GM18507 (cell line): Measurements from ENCODE around the gene DCT.
A peak's percentile ranks its signal among the peaks of the same experiment; 100 is the strongest.
"Not testable (repeated sequence)": the region's sequence is repeated elsewhere in the genome, so short reads cannot be mapped to it uniquely, and the experiment has no call there.

Experiments used
- DNase-seq: peaks from one replicate; pipeline ENCODE4 v3.0.0; 2011; ENCODE audit warnings: low read depth; ENCODE audit not compliant: insufficient read length; ENCODE audit errors: extremely low spot score
- FAIRE-seq: peaks from 2 replicates; lab custom pipeline; 2011; peaks lifted over from hg19 to GRCh38; lab: Jason Lieb, UNC

DCT gene

DNA sequence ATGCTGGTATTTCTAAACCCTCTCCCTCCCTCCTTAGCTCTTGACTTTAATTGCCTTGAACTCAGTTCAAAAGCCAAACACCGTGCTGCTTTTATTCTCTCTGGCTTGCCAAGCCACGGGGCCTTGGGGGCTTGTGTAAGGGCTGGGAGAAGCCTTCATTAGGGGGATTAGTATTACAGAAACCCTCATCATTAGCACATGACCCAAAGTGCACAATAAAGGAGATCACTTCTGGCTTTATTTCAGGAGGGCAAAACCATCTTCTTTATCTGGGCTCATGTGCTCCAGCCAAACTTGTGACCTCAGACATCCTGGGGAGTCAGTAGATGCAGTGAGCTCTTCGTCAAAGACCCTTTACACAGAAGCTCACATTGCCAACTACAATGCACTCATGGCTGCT is at the start of gene DCT:
TSS of gene DCT (minus strand) at position 67 of the 400 bp plus-strand sequence. CDS start 427 bp downstream, outside the sequence.
- DNase-seq, result no peak
- FAIRE-seq, result no peak

DNA sequence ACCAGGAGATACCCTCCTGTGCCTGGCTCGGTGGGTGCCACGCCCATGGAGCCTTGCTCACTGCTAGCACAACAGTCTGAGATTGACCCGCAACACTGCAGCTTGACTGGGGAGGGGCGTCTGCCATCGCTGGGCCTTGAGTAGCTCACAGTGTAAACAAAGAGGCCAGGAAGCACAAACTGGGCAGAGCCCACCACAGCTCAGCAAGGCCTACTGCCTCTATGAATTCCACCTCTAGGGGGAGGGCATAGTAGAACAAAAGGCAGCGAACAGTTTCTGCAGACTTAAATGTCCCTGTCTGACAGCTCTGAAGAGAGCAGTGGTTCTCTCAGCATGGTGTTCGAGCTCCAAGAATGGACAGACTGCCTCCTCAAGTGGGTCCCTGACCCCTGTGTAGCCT is 47.5 kb upstream of the DCT start:
- DNase-seq, FAIRE-seq: not testable (repeated sequence)

DNA sequence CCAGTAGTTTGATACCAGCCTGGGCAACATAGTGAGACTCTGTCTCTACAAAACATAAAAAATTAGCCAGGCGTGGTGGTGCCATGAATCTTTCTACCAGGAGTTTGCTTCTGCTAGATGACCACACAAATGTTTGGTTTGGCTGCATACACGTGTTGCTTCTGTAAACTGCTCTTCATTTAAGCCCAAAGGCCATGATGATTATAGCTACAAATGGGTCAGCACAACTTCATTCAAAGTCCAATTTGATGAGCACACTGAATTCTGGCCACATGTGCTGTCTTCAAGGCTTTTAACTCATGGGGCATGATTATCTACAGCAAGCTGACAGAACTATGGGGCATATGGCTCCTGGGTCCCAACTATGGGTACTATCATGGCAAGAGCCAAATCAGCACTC is 46.3 kb upstream of the DCT start:
- FAIRE-seq (no peak), DNase-seq (no peak)

DNA sequence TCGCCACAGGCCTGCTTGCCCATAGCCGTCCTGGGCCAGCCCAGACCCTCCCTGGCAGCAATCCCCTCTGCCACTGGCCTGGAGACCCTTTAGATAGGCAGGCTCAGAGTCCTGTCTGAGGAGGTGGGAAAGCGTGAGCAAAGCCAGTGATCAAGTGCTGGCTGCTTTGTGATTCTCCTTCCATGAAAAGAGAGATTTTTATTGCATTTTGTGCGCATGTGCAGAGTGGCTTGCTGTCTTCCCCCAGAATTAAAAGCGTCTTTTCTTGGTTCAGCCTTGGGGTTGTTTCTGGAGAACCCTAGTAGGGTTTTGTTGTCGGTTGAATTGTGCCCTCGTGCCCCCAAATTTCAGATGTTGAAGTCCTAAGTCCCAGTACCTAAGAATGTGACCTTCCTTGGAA is 44.9 kb upstream of the DCT start:
- DNase-seq (no peak), FAIRE-seq (no peak)

DNA sequence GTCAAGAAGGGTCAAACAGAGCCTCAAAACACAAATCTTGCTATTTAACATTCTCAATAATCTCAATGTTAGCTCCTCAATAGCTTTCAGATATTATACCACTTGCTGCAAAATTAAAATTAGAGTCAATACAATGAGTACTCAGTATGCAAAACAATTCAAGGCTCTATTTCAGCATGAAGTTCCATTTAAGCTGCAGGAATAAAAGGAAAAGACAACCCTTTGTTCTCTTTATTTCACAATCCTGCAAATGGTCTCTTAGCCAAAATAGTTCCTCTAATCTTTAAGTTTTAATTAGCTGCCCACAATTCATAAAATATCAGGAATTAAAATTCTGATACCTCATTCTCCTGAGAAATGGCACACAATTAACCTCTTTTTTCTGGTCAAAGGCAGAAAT is 40.5 kb upstream of the DCT start:
- no peak for FAIRE-seq
- no peak for DNase-seq

DNA sequence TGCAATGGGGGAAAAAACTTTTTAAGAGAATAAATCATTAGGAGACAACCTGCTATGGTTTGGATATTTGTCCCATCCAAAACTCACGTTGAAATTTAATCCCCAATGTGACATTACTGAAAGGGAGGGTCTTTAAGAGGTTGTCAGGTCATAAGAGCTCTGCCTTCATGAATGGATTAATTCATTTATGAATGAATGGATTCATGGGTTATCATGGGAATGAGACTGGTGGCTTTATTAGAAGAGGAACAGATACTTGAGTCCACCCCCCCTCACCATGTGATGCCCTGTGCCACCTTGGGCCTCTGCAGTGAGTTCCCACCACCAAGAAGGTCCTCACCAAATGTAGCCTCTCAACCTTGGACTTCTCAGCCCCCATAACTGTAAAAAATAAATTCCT is 37.0 kb upstream of the DCT start:
- FAIRE-seq (no peak), DNase-seq (no peak)

DNA sequence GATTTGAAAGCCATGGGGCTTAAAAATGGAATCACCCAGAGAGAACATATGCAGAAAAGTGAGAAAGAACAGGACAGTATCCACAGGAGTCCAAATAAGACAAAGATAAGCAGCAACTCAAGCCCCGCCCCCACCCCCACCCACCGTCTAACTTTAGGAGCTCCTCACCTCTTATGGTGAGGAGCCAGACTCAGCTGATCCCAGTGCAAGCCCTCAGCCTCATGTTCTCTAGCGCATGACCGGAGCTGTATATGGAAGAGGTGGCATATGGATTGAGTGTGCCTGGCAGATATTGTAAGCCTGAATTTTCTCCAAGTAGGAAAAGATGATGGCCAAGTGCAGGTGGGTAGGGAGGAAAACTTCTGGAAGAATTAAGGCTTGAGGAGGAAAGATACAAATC is 36.4 kb upstream of the DCT start:
- no peak for FAIRE-seq
- DNase-seq, result no peak

DNA sequence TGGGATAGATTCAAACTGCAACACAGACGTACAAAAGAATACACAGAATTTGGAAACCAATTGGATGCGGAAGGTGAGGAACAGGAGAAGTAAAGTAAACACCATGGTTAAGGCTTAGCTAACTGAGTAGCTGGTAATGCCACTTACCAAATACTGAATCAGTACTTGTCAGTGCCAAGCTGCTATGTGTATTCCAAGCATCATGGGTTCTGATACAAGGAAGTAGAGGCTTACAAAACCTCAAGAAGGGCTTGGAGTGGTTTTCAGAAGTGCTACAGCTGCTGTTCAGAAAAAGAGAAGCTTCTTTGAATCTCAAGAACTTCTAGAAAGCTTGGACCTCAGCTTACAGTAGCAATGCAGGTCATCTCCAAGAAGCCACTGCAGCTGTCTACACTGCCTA is 35.9 kb upstream of the DCT start:
- FAIRE-seq (no peak), DNase-seq (no peak)

DNA sequence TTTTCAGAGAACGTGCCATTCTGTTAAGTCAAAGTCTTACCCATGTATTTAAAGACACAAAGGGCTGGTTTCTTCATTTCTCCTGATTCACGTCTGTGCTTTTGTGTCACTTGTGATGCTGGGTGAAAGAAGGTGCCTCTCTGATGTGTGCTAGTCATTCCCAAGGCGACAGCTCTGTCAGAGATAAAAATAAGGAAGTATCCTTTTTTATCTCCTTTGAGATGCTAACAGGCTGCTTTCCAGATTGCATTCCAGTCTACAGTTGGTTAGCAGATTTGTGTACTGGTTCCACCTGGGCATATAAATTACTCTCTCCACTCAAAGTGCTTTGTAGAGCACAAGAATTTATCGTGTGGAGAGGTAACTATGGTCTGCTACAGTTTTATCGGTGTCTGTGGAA is 33.5 kb upstream of the DCT start:
- FAIRE-seq, result no peak
- no peak for DNase-seq

DNA sequence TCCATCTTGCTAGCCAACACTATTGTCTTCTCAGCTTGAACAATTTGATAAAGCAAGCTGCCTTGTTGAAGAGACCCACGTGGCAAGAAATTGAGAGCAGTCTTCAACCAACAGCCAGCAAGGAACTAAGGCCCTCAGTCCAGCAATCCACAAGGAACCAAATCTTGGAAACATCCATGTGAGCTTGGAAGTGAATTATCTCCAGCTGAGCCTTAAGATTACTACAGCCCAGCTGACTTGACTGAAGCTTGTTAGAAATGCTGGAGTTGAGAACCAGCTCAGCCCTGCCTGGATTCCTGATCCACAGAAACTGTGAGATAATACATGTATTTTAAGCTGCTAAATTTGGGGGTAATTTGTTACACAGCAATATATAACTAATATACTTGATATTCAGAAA is 26.2 kb upstream of the DCT start:
- no peak for FAIRE-seq

DNA sequence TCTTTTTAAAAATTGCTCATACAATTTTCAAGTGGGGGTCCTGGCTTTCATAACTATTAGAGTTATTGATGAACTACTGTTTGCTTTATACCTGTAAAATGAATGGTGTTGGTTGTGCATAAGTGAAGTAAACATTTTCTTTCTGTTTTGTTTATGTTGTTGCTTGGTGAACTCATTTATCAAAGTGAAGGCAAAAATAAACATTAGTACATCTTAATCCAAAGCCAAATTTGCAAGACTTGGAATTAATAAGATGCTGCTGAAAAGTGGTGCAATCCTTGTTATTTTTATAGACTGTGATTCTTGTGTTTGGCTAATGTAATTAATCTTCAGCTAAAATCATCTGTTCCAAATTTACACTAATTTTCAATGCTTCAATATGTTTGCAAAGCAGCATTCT is 24.4 kb upstream of the DCT start:
- DNase-seq (no peak), FAIRE-seq (no peak)

More for the DNA sequence above, 26.2 kb upstream of the DCT start:
- DNase-seq, result no peak

DNA sequence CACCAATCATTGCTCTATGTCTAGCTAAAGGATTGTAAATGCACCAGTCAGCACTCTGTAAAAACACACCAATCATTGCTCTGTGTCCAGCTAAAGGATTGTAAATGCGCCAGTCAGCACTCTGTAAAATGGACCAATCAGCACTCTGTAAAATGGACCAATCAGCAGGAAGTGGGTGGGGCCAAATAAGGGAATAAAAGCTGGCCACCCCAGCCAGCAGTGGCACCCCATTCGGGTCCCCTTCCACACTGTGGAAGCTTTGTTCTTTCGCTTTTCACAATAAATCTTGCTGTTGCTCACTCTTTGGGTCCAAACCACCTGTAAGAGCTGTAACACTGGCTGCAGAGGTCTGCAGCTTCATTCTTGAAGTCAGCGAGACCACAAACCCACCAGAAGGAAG is 19.3 kb upstream of the DCT start:
- not testable (repeated sequence) for FAIRE-seq, DNase-seq

DNA sequence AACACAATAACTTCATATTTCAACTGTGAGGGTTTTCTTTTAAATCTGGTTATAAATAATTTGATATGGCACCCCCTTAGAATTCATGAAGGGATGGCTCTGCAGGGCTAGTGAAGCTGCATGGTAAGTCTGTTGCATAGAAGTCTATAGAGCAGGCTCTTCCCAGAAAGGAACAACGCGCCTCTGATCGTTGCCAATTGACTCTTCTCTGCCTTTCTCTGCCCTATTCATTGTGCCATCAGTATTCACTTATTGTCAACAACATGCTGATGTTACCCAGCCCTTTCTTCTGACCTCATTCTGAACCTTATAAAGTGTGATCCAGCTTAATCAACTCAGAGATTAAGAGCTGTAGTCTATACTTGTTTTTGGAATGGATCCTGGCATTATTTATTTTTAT is 16.3 kb upstream of the DCT start:
- FAIRE-seq, result no peak

DNA sequence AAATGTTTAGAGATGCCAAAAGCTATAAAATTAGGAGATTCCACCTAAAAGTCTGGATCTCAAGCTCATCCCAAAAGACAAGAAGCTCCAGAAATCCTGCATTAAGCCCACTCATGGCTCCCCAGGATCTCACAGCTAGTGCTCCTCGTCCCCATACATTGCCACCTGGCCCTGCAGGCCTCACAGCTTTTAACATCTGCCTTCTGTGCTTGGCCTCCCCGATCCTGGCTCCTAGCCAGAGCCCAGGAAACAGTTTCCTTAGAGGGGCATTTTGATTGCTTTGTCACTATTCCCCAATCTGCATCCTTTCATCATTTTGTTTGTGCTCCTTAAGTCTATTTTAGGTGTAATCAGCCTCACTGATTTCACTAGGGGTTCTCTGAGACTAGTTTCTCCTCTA is 14.5 kb upstream of the DCT start:
- FAIRE-seq, result no peak
- DNase-seq, result no peak

More for the DNA sequence above, 16.3 kb upstream of the DCT start:
- DNase-seq, result no peak

DNA sequence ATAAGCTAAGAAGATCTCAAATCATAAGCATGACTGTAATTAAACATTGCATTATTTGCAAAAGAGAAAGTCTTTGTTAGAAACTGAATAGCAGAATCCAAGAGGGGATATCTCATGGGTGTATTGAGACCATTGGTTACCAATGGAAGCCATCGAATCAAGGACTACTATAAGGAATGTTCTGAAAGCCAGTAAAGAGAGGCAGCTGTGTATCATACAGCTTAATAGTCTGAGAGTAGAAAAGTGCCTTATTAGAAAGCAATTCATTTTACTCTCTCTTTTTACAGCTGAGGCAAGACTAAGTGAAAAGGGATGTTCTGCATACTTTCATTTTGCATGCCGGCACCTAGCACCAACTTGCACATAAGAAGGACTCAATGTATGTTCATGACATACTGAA is 7.6 kb upstream of the DCT start:
- DNase-seq (no peak), FAIRE-seq (no peak)

DNA sequence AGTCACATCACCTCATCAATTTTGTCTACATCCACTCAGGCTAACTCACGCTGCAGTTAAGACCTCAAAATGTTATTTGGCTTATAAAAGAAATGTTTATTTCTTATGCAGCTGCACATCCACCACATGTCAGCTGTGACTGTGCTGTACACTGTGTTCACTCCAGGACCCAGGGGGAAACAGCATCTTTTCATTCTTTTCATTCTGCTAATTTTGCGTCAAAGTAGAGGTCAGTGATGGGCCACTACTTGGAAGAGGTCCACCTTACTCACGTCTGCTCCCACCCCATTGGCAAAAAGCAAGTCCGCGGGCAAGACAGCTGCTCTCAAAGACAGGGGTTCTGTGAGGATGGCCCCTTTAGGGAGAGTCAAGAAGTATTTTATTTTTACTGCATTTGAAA is 4.5 kb upstream of the DCT start:
- FAIRE-seq (no peak), DNase-seq (no peak)

DNA sequence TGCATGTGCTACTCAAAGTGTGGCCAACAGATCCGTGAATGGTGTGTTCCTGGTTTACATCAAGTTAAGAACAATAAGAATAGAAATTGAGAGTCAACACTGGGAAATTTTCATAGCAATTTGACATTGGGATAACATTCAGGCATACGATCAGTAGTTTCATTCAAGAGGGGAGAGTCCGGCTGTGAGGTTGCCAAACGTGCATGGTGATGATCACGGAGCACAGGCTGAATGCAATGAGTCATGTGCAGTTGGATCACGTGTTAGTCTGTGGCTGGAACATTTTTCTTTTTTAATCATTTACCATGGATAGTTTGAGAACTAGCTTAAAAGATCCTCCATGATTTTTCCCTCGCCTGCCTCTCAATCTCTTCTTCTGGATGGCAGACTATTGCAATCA is 2.5 kb upstream of the DCT start:
- FAIRE-seq, result no peak
- no peak for DNase-seq

DNA sequence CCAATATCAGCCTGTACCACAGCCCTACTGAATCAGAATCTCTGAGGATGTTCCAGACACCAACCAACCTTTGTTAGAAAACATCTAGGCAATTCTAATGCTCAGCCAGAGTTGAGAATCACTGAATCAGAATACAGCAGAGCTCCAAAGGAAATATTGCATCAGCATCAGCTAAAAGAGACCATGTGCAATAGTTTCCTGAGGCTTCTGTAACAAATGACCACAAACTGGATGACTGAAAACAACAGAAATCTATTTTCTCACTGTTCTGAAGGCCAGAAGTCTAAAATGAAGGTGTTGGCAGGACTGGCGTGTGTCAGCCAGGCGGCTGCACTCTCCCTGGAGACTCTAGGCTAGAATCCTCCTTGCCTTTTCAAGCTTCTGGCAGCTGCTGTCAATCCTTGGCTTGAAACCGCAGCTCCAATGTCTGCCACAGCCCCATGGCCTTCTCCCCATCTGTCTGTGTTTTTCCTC is 1.2 kb upstream of the DCT start:
- peak; percentile 12 for FAIRE-seq
- DNase-seq, result no peak

DNA sequence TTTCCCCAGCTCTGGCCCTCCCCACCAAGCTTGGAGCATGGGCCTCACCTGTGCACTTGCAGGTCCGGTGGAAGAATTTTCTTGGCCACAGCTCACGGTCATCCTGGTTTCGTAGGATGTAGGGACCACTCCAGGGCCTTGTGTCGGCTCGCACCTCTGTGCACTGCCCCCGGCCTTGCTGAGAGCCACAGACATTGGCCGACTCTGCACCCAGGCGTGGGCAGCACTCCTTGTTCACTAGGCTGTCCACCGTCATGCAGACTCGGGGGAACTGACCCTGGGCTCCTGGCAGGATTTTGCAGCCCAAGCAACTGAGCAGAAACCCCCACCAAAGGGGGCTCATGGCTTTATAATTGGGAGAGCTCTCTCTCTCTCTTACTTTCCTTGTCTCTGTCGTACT is 569 bp downstream of the DCT start:
- no peak for FAIRE-seq
- no peak for DNase-seq

DNA sequence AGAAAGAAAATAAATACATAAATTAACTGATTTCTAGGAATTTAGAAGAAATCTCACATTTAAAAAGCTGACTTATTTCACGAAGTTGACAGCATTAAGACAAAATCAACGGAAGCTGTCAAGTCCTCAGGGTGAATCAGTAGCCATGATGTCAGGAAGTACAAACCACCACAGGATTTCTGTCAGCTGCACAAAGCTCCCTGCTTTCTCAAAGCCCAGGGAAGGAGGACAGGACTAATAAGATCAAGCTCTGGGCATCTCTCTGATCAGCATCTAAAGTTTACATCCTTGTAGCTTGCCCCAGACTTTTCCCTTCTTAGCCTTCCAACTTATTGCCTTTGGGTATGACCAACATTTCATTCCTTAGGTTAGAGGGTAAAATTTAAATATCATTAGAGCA is 9.4 kb downstream of the DCT start:
- no peak for FAIRE-seq

DNA sequence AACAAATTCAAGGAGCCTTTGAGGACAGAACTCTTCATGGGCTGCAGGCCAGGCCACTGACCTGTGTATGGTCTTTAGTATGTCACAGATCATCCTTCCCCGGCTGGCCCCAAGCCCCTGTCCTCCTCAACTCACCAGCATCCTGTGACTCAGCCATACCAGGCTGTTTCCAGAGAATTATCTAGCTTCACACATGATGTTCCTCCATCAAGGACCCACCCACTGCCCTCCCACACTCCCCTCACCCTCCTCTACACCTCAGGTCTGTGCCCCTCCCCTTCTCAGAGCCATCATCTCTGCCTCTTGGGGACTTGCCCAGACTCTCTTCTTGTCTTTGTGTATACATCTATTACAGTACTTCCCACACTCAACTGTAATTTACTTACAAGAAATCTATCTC is 14.7 kb downstream of the DCT start:
- DNase-seq (no peak), FAIRE-seq (no peak)

More for the DNA sequence above, 9.4 kb downstream of the DCT start:
- DNase-seq, result no peak

DNA sequence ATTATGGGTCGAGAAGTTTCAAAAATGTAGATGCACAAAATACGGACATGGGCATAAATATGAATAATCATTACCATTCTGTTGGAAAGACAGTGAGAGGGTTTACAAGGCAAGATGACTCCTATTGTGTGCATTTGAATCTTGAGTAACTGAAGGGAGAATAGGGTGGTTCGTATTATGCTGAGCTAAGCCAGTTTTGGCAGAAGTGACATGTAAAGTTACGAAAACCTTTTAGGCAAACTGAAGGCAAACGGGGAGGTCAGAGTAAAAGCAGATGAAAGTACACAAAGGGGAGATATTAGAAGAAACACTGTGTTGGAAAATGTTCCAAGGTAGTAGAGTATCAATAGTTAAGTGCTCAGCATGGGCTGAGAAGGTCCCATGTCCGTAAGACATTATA is 16.8 kb downstream of the DCT start:
- FAIRE-seq, result no peak
- no peak for DNase-seq
